Measurements from ENCODE around the gene STRADB. TPM values are rescaled to one million over a fixed set of nuclear protein-coding genes. Genes with fewer than 3 reads are reported as not detected.

STRADB gene
- total RNA-seq = 67.2 and 86.5 TPM in 2 replicates

GRCh38 chr2:201451292-201452057 is at the start of gene STRADB, which contains the start of gene TRAK2:
Gene STRADB, plus strand, starts transcription at chr2:201451740. Its CDS starts 3,101 bp downstream, at chr2:201454841.
Gene TRAK2, minus strand, starts transcription at chr2:201451458. Its CDS starts 30,951 bp downstream, at chr2:201420507.

Other genes with a start within 250 kb of the STRADB start
- gene CASP8, start 191.2 kb upstream of the STRADB start, total RNA-seq = 15.6 and 27.6 TPM in 2 replicates
- 0.35 TPM in 1 of 2 replicates, not detected in the other for gene FLACC1, start 94.4 kb upstream of the STRADB start, total RNA-seq
- gene TRAK2, start 282 bp upstream of the STRADB start, total RNA-seq = 37.8 and 40.1 TPM in 2 replicates
- gene TMEM237, start 191.8 kb downstream of the STRADB start, total RNA-seq = 27.1 and 29.1 TPM in 2 replicates
- 3.4 and 3.5 TPM in 2 replicates for gene MPP4, start 246.9 kb downstream of the STRADB start, total RNA-seq